H9 (cell line): Measurements from ENCODE around the gene CAPN2. TPM values are rescaled to one million over a fixed set of nuclear protein-coding genes. Genes with fewer than 3 reads are reported as not detected.

Experiments
- DNase-seq: peaks from one replicate; pipeline ENCODE4 v3.0.0-alpha.2; 2017
- H2AFZ ChIP-seq: one replicate; pipeline ENCODE4 v1.6.1; 2013; ENCODE audit warnings: mild to moderate bottlenecking, low read length, control low read depth, moderate library complexity
- H2AK5ac ChIP-seq: 2 replicates; pipeline ENCODE4 v1.6.1; 2013; ENCODE audit warnings: low read length, control low read depth, mixed read lengths; ENCODE audit not compliant: insufficient read length
- H2BK120ac ChIP-seq: one replicate; pipeline ENCODE4 v1.6.1; 2013; ENCODE audit warnings: low read depth, mild to moderate bottlenecking, low read length, control low read depth, inconsistent platforms; ENCODE audit not compliant: poor library complexity, severe bottlenecking
- H2BK12ac ChIP-seq: 2 replicates; pipeline ENCODE4 v1.6.1; 2013; ENCODE audit warnings: low read length, control low read depth, mixed read lengths, low read depth; ENCODE audit not compliant: insufficient read length
- H2BK15ac ChIP-seq: 2 replicates; pipeline ENCODE4 v1.6.1; 2013; ENCODE audit warnings: low read depth, low read length, control low read depth
- H2BK20ac ChIP-seq: one replicate; pipeline ENCODE4 v1.6.1; 2013; ENCODE audit warnings: low read depth, mild to moderate bottlenecking, low read length, control low read depth, inconsistent platforms; ENCODE audit not compliant: poor library complexity, severe bottlenecking
- H2BK5ac ChIP-seq: 2 replicates; pipeline ENCODE4 v1.6.1; 2013; ENCODE audit warnings: low read length, control low read depth, mixed read lengths; ENCODE audit not compliant: insufficient read length
- H3K14ac ChIP-seq: 2 replicates; pipeline ENCODE4 v1.6.1; 2013; ENCODE audit warnings: low read length, control low read depth; ENCODE audit not compliant: insufficient read depth
- H3K18ac ChIP-seq: 2 replicates; pipeline ENCODE4 v1.6.1; 2013; ENCODE audit warnings: low read depth, mild to moderate bottlenecking, mixed read lengths, low read length, control low read depth; ENCODE audit not compliant: insufficient read length
- H3K23ac ChIP-seq: 2 replicates; pipeline ENCODE4 v1.6.1; 2013; ENCODE audit warnings: low read length, control low read depth, mixed read lengths, low read depth; ENCODE audit not compliant: insufficient read length
- H3K23me2 ChIP-seq: 2 replicates; pipeline ENCODE4 v1.6.1; 2013; ENCODE audit warnings: low read depth, mild to moderate bottlenecking, mixed read lengths, low read length, control low read depth; ENCODE audit not compliant: insufficient read length, poor library complexity, severe bottlenecking
- H3K27ac ChIP-seq: 2 replicates; pipeline ENCODE4 v1.5.1; 2013; ENCODE audit warnings: low read length, control low read depth, mixed read lengths, low read depth; ENCODE audit not compliant: insufficient read length
- H3K27me3 ChIP-seq: 2 replicates; pipeline ENCODE4 v1.6.1; 2013; ENCODE audit warnings: low read length, control low read depth, inconsistent platforms; ENCODE audit not compliant: insufficient read depth
- H3K4ac ChIP-seq: 2 replicates; pipeline ENCODE4 v1.6.1; 2013; ENCODE audit warnings: low read depth, mild to moderate bottlenecking, control low read depth, inconsistent platforms, low read length, moderate library complexity
- H3K4me1 ChIP-seq: 2 replicates; pipeline ENCODE4 v1.6.1; 2013; ENCODE audit warnings: low read length, control low read depth, inconsistent platforms; ENCODE audit not compliant: insufficient read depth
- H3K4me2 ChIP-seq: 2 replicates; pipeline ENCODE4 v1.6.1; 2013; ENCODE audit warnings: low read length, control low read depth, mixed read lengths; ENCODE audit not compliant: insufficient read length, insufficient read depth
- H3K56ac ChIP-seq: 2 replicates; pipeline ENCODE4 v1.6.1; 2013; ENCODE audit warnings: low read depth, mild to moderate bottlenecking, mixed read lengths, low read length, control low read depth; ENCODE audit not compliant: insufficient read length
- H3K79me1 ChIP-seq: 2 replicates; pipeline ENCODE4 v1.6.1; 2013; ENCODE audit warnings: low read depth, mild to moderate bottlenecking, moderate library complexity, low read length, control low read depth, inconsistent platforms; ENCODE audit not compliant: insufficient read depth, poor library complexity, severe bottlenecking
- H3K79me2 ChIP-seq: 2 replicates; pipeline ENCODE4 v1.6.1; 2013; ENCODE audit warnings: low read length, control low read depth, inconsistent platforms; ENCODE audit not compliant: insufficient read depth
- H3K9ac ChIP-seq: 2 replicates; pipeline ENCODE4 v1.6.1; 2013; ENCODE audit warnings: low read length, control low read depth, mixed read lengths; ENCODE audit not compliant: insufficient read length; ENCODE audit errors: extremely low read depth
- H3K9me3 ChIP-seq: one replicate; pipeline ENCODE4 v1.6.1; 2013; ENCODE audit warnings: low read depth, low read length, inconsistent platforms; ENCODE audit not compliant: control insufficient read depth
- H3T11ph ChIP-seq: one replicate; pipeline ENCODE4 v1.6.1; 2013; ENCODE audit warnings: mild to moderate bottlenecking, low read length, control low read depth, inconsistent platforms
- H4K20me1 ChIP-seq: one replicate; pipeline ENCODE4 v1.6.1; 2013; ENCODE audit not compliant: control insufficient read depth, insufficient read length, insufficient read depth
- H4K5ac ChIP-seq: 2 replicates; pipeline ENCODE4 v1.6.1; 2013; ENCODE audit warnings: low read depth, mild to moderate bottlenecking, mixed read lengths, low read length, control low read depth; ENCODE audit not compliant: insufficient read length
- H4K8ac ChIP-seq: replicated peaks from 2 replicates; pipeline ENCODE4 v1.6.1; 2013; ENCODE audit warnings: low read length, control low read depth, mixed read lengths, low read depth; ENCODE audit not compliant: insufficient read length
- H4K91ac ChIP-seq: 2 replicates; pipeline ENCODE4 v1.6.1; 2013; ENCODE audit warnings: low read depth, mild to moderate bottlenecking, moderate library complexity, mixed read lengths, low read length, control low read depth; ENCODE audit not compliant: insufficient read length
- H3K27ac Mint-ChIP-seq, 3 experiments: 2 replicates in 2 of 3; 3 replicates in 1 of 3; pipeline ENCODE4 v1.8.0; 2020 to 2021; ENCODE audit warnings: mixed read lengths in 3 of 3, mild to moderate bottlenecking in 1 of 3, moderate library complexity in 1 of 3
- H3K27me3 Mint-ChIP-seq: 2 replicates; pipeline ENCODE4 v1.8.0; 2021; ENCODE audit warnings: low read depth, mild to moderate bottlenecking, moderate library complexity, mixed read lengths
- H3K36me3 Mint-ChIP-seq, 3 experiments: 2 replicates in 2 of 3; 3 replicates in 1 of 3; pipeline ENCODE4 v1.8.0; 2020 to 2021; ENCODE audit warnings: low read depth in 3 of 3, mixed read lengths in 3 of 3; ENCODE audit not compliant: insufficient read depth in 1 of 3
- H3K4me1 Mint-ChIP-seq, 2 experiments: 2 replicates each; pipeline ENCODE4 v1.8.0; 2020; ENCODE audit warnings: mixed read lengths in 2 of 2
- H3K4me3 Mint-ChIP-seq, 2 experiments: 2 replicates in 1 of 2; 3 replicates in 1 of 2; pipeline ENCODE4 v1.8.0; 2020 to 2021; ENCODE audit warnings: mild to moderate bottlenecking in 2 of 2, mixed read lengths in 2 of 2, moderate library complexity in 1 of 2
- H3K9me3 Mint-ChIP-seq, 2 experiments: 2 replicates in 1 of 2; 3 replicates in 1 of 2; pipeline ENCODE4 v1.8.0; 2020; ENCODE audit warnings: mild to moderate bottlenecking in 2 of 2, mixed read lengths in 2 of 2, moderate library complexity in 1 of 2
- WGBS: extraction: QIAGEN DNeasy Blood & Tissue Kit; methylation state at CpG from one replicate; pipeline ENCODE4 v1.1.7; 2013; ENCODE audit warnings: missing lambda C conversion rate, low lambda C conversion rate, mixed read lengths; ENCODE audit not compliant: insufficient read length; ENCODE audit errors: extremely low coverage; 5-methylcytosine and 5-hydroxymethylcytosine counted together
- total RNA-seq: library from RNA; stranded (reverse); gene quantifications from 2 replicates; pipeline ENCODE4 v1.2.1, GENCODE V29; 2021
- TF ChIP-seq, protein P1 (sequence below): fragments of 200-600 bp; sonication (generic); conservative IDR thresholded peaks from 3 replicates; pipeline ENCODE4 v1.8.0; 2021; ENCODE audit warnings: antibody characterized with exemption, mild to moderate bottlenecking

CAPN2 gene
- total RNA-seq, 1 experiment from 2014 or later: 32.2 TPM

DNA sequence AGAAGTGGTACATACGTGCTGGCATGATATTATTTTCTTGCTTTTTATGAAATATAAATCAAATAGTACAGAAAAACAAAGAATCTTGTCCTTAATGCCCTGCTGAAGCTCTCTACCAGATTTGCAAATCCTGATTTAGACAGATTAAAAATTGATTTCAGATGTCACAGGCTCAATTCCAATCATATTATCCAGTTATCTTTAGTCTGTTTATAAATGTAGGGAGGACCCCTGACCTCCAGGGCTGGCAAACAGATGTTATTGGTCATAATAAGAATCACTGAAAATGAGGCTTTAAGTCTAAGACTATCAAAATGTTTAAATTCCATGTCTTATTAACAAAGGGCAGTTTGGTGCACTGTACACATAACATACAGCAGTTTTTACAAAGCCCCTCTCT is 71.3 kb downstream of the CAPN2 start:
- DNase-seq: no peak
- no CpG with 5 or more reads among the region's 1 CpG for WGBS
- no peaks in the 10 kb centered on the region for H3K27me3 Mint-ChIP-seq

More for the DNA sequence above, 71.3 kb downstream of the CAPN2 start:
- no peak overlapping the region for H3K23ac ChIP-seq
- no peak overlapping the region for H3K27ac ChIP-seq
- H3K4ac ChIP-seq: no peak overlapping the region
- Mint-ChIP-seq H3K27ac (no peak overlapping the region), H3K4me1 (no peaks in the 10 kb centered on the region), H3K9me3 (no peaks in the 10 kb centered on the region), H3K4me3 (no peak overlapping the region), H3K36me3 (peaks cover 22 to 75% (median 69%) of the 10 kb centered on the region in 3 experiments)
- no peak overlapping the region for H2AFZ ChIP-seq
- no peak overlapping the region for H4K8ac ChIP-seq
- no peak overlapping the region for H3K9ac ChIP-seq
- H2BK12ac ChIP-seq: no peak overlapping the region
- no peak overlapping the region for H2BK120ac ChIP-seq
- H4K91ac ChIP-seq: no peak overlapping the region
- H3T11ph ChIP-seq: no peak overlapping the region
- H3K79me1 ChIP-seq: no peaks in the 10 kb centered on the region
- no peak overlapping the region for H3K4me2 ChIP-seq
- H4K20me1 ChIP-seq: no peaks in the 10 kb centered on the region
- H3K79me2 ChIP-seq: no peaks in the 10 kb centered on the region
- H3K56ac ChIP-seq: no peak overlapping the region
- no peaks in the 10 kb centered on the region for H3K4me1 ChIP-seq
- H2BK20ac ChIP-seq: no peak overlapping the region
- no peak overlapping the region for H4K5ac ChIP-seq
- no peaks in the 10 kb centered on the region for H3K9me3 ChIP-seq
- no peak overlapping the region for H2AK5ac ChIP-seq
- H2BK15ac ChIP-seq: no peak overlapping the region
- no peak overlapping the region for H2BK5ac ChIP-seq
- TF ChIP-seq, protein P1, sequence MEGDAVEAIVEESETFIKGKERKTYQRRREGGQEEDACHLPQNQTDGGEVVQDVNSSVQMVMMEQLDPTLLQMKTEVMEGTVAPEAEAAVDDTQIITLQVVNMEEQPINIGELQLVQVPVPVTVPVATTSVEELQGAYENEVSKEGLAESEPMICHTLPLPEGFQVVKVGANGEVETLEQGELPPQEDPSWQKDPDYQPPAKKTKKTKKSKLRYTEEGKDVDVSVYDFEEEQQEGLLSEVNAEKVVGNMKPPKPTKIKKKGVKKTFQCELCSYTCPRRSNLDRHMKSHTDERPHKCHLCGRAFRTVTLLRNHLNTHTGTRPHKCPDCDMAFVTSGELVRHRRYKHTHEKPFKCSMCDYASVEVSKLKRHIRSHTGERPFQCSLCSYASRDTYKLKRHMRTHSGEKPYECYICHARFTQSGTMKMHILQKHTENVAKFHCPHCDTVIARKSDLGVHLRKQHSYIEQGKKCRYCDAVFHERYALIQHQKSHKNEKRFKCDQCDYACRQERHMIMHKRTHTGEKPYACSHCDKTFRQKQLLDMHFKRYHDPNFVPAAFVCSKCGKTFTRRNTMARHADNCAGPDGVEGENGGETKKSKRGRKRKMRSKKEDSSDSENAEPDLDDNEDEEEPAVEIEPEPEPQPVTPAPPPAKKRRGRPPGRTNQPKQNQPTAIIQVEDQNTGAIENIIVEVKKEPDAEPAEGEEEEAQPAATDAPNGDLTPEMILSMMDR: no peak
- no peak overlapping the region for H3K14ac ChIP-seq
- no peak overlapping the region for H3K18ac ChIP-seq
- no peaks in the 10 kb centered on the region for H3K23me2 ChIP-seq
- no peaks in the 10 kb centered on the region for H3K27me3 ChIP-seq
